HepG2 (cell line): ENCODE data around the gene USP19. TPM values are rescaled to one million over a fixed set of nuclear protein-coding genes. Genes with fewer than 3 reads are reported as not detected.

Experiments
- EED ChIP-seq: sonication (generic); formaldehyde crosslinking; IDR thresholded peaks from 2 replicates; pipeline ENCODE4 v1.5.0; 2020; ENCODE audit warnings: mild to moderate bottlenecking, missing genetic modification reagents
- NFE2L2 ChIP-seq: fragments of 150-350 bp; IDR thresholded peaks from 2 replicates; pipeline ENCODE4 v1.6.1; 2014; ENCODE audit warnings: low read length
- PHF5A ChIP-seq: IDR thresholded peaks from one replicate; pipeline ENCODE4 v1.6.1; 2018; ENCODE audit warnings: low read depth, missing genetic modification reagents; ENCODE audit not compliant: unreplicated experiment
- PTBP1 ChIP-seq: fragments of 200-400 bp; formaldehyde crosslinking; IDR thresholded peaks from 2 replicates; pipeline ENCODE4 v1.6.1; 2018; ENCODE audit warnings: low read length, low read depth; ENCODE audit not compliant: poor library complexity, severe bottlenecking
- RBFOX2 ChIP-seq: fragments of 200-400 bp; formaldehyde crosslinking; IDR thresholded peaks from 2 replicates; pipeline ENCODE4 v1.6.1; 2017; ENCODE audit warnings: low read depth, mild to moderate bottlenecking, low read length
- RCOR2 ChIP-seq: IDR thresholded peaks from 2 replicates; pipeline ENCODE4 v1.6.1; 2016; ENCODE audit warnings: missing biosample characterization, missing genetic modification reagents
- SOX13 ChIP-seq, 3 experiments: fragments of 450-650 bp in 1 of 3; sonication (generic) in 1 of 3; formaldehyde crosslinking in 1 of 3; IDR thresholded peaks in 2 of 3; conservative IDR thresholded peaks in 1 of 3; 2 replicates each; pipeline versions ENCODE4 v1.5.0 to v1.6.1; 2016 to 2020; ENCODE audit warnings: antibody characterized with exemption in 1 of 3, mild to moderate bottlenecking in 1 of 3, missing compliant biosample characterization in 1 of 3, missing genetic modification reagents in 1 of 3, moderate library complexity in 1 of 3
- SSRP1 ChIP-seq: IDR thresholded peaks from 2 replicates; pipeline ENCODE4 v1.6.1; 2016; ENCODE audit warnings: control low read depth
- TBL1XR1 ChIP-seq: fragments of 150-350 bp; IDR thresholded peaks from 2 replicates; pipeline ENCODE4 v1.6.1; 2014; ENCODE audit warnings: borderline replicate concordance, low read length; ENCODE audit not compliant: partially characterized antibody
- TBX3 ChIP-seq: fragments of 450-650 bp; IDR thresholded peaks from 2 replicates; pipeline ENCODE4 v1.6.1; 2017; ENCODE audit warnings: antibody characterized with exemption, mild to moderate bottlenecking, inconsistent platforms, borderline replicate concordance
- ZMAT3 ChIP-seq: sonication (generic); formaldehyde crosslinking; conservative IDR thresholded peaks from 2 replicates; pipeline ENCODE4 v1.7.0; 2021; ENCODE audit warnings: missing genetic modification reagents
- ZNF468 ChIP-seq: sonication (generic); formaldehyde crosslinking; IDR thresholded peaks from 2 replicates; pipeline ENCODE4 v1.8.0; 2022; ENCODE audit warnings: mild to moderate bottlenecking, moderate library complexity, missing genetic modification reagents
- ZNF768 ChIP-seq: sonication (generic); formaldehyde crosslinking; IDR thresholded peaks from 2 replicates; pipeline ENCODE4 v1.4.0; 2020; ENCODE audit warnings: missing genetic modification reagents
- ZNF773 ChIP-seq: sonication (generic); formaldehyde crosslinking; IDR thresholded peaks from 2 replicates; pipeline ENCODE4 v1.4.0; 2020; ENCODE audit warnings: missing genetic modification reagents, borderline replicate concordance
- polyA plus RNA-seq, 8 experiments: library from polyadenylated mRNA; depleted of rRNA in 3 of 8; stranded (reverse) in 7 of 8; unstranded in 1 of 8; fragments of >200 nt; fragmentation: Illumina TruSeq in 4 of 8; extraction: Trizol in 4 of 8; gene quantifications; 2 replicates each; pipeline versions ENCODE4 v1.2.1 to v1.2.3, GENCODE V29; 2011 to 2016; ENCODE audit warnings: low read depth in 4 of 8, missing spikeins in 1 of 8, mixed read lengths in 1 of 8; ENCODE audit not compliant: insufficient read depth in 1 of 8
- total RNA-seq, 5 experiments: library from RNA; depleted of rRNA; stranded (reverse); fragments of >200 nt; fragmentation: Illumina TruSeq; extraction: Trizol; gene quantifications; 2 replicates each; pipeline ENCODE4 v1.2.3, GENCODE V29; 2016; ENCODE audit warnings: low read depth in 1 of 5
- TF ChIP-seq, protein P1 (sequence below): sonication (generic); formaldehyde crosslinking; IDR thresholded peaks from 2 replicates; pipeline ENCODE4 v1.5.0; 2020; ENCODE audit warnings: mild to moderate bottlenecking, missing genetic modification reagents
- TF ChIP-seq, protein P2 (sequence below): sonication (generic); formaldehyde crosslinking; IDR thresholded peaks from 2 replicates; pipeline ENCODE4 v1.8.0; 2022; ENCODE audit warnings: low read depth, missing genetic modification reagents
- TF ChIP-seq, protein P3 (sequence below): sonication (generic); formaldehyde crosslinking; IDR thresholded peaks from 2 replicates; pipeline ENCODE4 v1.8.1; 2023; ENCODE audit warnings: mild to moderate bottlenecking, moderate library complexity, missing genetic modification reagents
- TF ChIP-seq, protein P4 (sequence below): sonication (generic); formaldehyde crosslinking; IDR thresholded peaks from 2 replicates; pipeline ENCODE4 v1.4.0; 2020; ENCODE audit warnings: missing genetic modification reagents, borderline replicate concordance
- TF ChIP-seq, protein P5 (sequence below): IDR thresholded peaks from 2 replicates; pipeline ENCODE4 v1.6.1; 2016

The USP19 gene
- total and polyA plus RNA-seq, 2 of the 13 experiments (the other 11 are each of a cell fraction or from before 2014, with no cell fraction given), result 28.3 to 31.7 TPM

DNA sequence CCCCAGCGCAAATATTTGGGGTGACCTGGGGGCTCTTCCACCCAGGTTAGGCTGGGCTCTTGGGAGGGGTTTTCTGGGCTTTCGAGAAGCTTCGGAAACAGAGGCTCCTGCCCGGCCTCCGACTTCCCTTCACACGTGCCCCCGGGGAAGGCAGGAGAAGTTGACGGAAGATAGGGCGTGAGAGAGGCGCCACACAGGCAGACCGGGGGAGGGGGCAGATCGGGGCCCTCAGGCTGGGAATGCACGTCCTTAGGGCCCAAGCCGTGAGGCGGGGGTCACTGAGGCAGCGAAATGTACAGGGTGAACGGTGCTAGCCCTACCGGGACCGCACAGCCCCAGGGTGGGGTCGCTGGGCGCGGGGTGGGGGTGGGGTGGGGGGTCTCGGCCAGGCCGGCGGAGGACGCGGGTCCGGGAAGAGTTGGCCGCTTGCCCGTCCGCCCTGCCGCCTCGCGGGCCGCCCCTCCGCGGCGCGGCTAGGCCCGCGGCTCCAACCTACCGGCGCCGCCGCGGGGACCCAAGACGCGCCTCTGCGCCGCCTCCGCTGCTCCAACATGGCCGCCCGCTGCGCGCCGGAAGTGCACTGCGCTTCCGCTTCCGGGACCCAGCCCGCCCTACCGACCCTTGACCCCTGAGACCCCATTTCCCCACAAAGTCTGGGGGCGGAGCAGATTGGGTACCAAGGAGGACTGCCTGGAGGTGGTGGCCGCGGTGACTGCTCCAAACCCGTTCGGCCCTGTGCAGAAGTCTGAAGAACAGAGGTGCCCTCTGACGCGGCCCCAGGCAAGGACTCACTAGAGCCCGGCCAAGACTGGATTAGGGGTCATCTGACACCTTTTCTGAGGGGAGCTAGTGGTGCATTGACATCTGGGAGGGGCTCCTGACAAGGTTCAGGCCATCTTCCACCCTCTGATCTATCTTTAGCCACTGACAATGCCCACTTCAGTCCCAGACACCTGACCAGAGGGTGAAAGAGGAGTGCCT is 45.4 kb upstream of the USP19 start, which contains the start of gene CCDC71 (continued):
- TF ChIP-seq TBX3 (no peak), NFE2L2 (no peak), ZNF468 (CRISPR knock-in tag) (0 out of 2 replicates have a peak, but pooled peaks have one; percentile 62), ZMAT3 (no peak), EED (CRISPR knock-in tag) (no peak), SSRP1 (CRISPR knock-in tag) (no peak), TBL1XR1 (no peak), RBFOX2 (peak; percentile 96), SOX13 (IDR thresholded peaks at IDR 0.05) (no peak), SOX13 (CRISPR knock-in tag; conservative IDR thresholded peaks at IDR 0.05 in 1 of 2, IDR thresholded peaks at IDR 0.05 in 1 of 2) (peak in 1 of 2 experiments; percentile 33; a peak in 1 of 4 replicates), ZNF773 (CRISPR knock-in tag) (no peak), ZNF768 (CRISPR knock-in tag) (peak; percentile 23; the same call in 1 of the 2 replicates), PTBP1 (no peak), RCOR2 (0 out of 2 replicates have a peak, but pooled peaks have one; percentile 32), PHF5A (CRISPR knock-in tag) (peak; percentile 63)
- TF ChIP-seq, protein P1, sequence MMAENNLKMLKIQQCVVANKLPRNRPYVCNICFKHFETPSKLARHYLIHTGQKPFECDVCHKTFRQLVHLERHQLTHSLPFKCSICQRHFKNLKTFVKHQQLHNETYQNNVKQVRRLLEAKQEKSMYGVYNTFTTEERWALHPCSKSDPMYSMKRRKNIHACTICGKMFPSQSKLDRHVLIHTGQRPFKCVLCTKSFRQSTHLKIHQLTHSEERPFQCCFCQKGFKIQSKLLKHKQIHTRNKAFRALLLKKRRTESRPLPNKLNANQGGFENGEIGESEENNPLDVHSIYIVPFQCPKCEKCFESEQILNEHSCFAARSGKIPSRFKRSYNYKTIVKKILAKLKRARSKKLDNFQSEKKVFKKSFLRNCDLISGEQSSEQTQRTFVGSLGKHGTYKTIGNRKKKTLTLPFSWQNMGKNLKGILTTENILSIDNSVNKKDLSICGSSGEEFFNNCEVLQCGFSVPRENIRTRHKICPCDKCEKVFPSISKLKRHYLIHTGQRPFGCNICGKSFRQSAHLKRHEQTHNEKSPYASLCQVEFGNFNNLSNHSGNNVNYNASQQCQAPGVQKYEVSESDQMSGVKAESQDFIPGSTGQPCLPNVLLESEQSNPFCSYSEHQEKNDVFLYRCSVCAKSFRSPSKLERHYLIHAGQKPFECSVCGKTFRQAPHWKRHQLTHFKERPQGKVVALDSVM (CRISPR knock-in tag), result no peak
- TF ChIP-seq, protein P2, sequence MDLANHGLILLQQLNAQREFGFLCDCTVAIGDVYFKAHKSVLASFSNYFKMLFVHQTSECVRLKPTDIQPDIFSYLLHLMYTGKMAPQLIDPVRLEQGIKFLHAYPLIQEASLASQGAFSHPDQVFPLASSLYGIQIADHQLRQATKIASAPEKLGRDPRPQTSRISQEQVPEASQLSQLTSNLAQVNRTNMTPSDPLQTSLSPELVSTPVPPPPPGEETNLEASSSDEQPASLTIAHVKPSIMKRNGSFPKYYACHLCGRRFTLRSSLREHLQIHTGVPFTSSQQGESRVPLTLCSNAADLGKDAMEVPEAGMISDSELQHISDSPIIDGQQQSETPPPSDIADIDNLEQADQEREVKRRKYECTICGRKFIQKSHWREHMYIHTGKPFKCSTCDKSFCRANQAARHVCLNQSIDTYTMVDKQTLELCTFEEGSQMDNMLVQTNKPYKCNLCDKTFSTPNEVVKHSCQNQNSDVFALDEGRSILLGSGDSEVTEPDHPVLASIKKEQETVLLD, result 0 out of 2 replicates have a peak, but pooled peaks have one; percentile 51
- TF ChIP-seq, protein P3, sequence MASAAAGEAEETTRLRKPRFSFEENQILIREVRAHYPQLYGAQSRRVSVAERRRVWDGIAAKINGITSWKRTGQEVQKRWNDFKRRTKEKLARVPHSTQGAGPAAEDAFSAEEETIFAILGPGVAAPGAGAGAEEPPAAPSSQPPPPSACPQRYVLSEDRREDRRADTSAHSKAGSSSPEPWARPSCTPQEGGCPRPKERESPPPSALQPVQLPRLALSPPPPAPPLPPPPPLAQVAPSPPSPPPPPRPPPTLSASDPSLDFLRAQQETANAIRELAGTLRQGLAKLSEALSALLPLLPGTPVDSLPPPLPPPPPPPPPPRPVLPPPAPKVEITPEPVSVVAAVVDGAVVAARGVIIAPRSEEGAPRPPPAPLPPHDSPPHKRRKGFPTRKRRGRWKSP, result no peak
- TF ChIP-seq, protein P4, sequence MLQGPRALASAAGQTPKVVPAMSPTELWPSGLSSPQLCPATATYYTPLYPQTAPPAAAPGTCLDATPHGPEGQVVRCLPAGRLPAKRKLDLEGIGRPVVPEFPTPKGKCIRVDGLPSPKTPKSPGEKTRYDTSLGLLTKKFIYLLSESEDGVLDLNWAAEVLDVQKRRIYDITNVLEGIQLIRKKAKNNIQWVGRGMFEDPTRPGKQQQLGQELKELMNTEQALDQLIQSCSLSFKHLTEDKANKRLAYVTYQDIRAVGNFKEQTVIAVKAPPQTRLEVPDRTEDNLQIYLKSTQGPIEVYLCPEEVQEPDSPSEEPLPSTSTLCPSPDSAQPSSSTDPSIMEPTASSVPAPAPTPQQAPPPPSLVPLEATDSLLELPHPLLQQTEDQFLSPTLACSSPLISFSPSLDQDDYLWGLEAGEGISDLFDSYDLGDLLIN (CRISPR knock-in tag), result no peak
- TF ChIP-seq, protein P5, sequence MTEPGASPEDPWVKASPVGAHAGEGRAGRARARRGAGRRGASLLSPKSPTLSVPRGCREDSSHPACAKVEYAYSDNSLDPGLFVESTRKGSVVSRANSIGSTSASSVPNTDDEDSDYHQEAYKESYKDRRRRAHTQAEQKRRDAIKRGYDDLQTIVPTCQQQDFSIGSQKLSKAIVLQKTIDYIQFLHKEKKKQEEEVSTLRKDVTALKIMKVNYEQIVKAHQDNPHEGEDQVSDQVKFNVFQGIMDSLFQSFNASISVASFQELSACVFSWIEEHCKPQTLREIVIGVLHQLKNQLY (CRISPR knock-in tag), result peak; percentile 54; the same call in 1 of the 2 replicates
